ENCODE results near the gene RNF222. TPM values are rescaled to one million over a fixed set of nuclear protein-coding genes. Genes with fewer than 3 reads are reported as not detected.
A peak's percentile ranks its signal among the peaks of the same experiment; 100 is the strongest.

RNF222 gene
- total RNA-seq, 1 experiment from 2014 or later: 0.09 TPM

- Histone ChIP-seq H4K20me1 (ENCODE audit: control insufficient read depth, insufficient read depth, insufficient read length) (no peaks in the 10 kb centered on the region), H3K56ac (ENCODE audit: insufficient read length, low read depth, low read length) (no peak overlapping the region), H3K9me3 (ENCODE audit: control insufficient read depth, low read depth, low read length) (no peaks in the 10 kb centered on the region), H3K79me1 (ENCODE audit: insufficient read depth, low read depth, low read length, poor library complexity, severe bottlenecking) (no peaks in the 10 kb centered on the region), H2BK12ac (ENCODE audit: insufficient read length, low read depth, low read length) (no peak overlapping the region), H3T11ph (ENCODE audit: low read length) (no peak overlapping the region), H3K23me2 (ENCODE audit: insufficient read length, low read depth, low read length, poor library complexity, severe bottlenecking) (no peaks in the 10 kb centered on the region), H3K4ac (ENCODE audit: low read depth, low read length) (no peak overlapping the region), H2AFZ (ENCODE audit: low read length) (no peak overlapping the region), H4K91ac (ENCODE audit: insufficient read length, low read depth, low read length) (no peak overlapping the region), H4K8ac (replicated peaks; ENCODE audit: insufficient read length, low read depth, low read length) (no peak overlapping the region), H3K27me3 (ENCODE audit: insufficient read depth, low read length) (no peaks in the 10 kb centered on the region), H4K5ac (ENCODE audit: insufficient read length, low read depth, low read length) (no peak overlapping the region), H2AK5ac (ENCODE audit: insufficient read length, low read length) (no peak overlapping the region), H3K9ac (ENCODE audit: extremely low read depth, insufficient read length, low read length) (no peak overlapping the region), H2BK120ac (ENCODE audit: low read depth, low read length, poor library complexity, severe bottlenecking) (no peak overlapping the region), H2BK5ac (ENCODE audit: insufficient read length, low read length) (no peak overlapping the region), H3K14ac (ENCODE audit: insufficient read depth, low read length) (no peak overlapping the region), H2BK20ac (ENCODE audit: low read depth, low read length, poor library complexity, severe bottlenecking) (no peak overlapping the region), H3K23ac (ENCODE audit: insufficient read length, low read depth, low read length) (no peak overlapping the region), H2BK15ac (ENCODE audit: low read depth, low read length) (no peak overlapping the region), H3K27ac (ENCODE audit: insufficient read length, low read depth, low read length) (peak overlapping the region; percentile 33), H3K4me2 (ENCODE audit: insufficient read depth, insufficient read length, low read length) (no peak overlapping the region), H3K79me2 (ENCODE audit: insufficient read depth, low read length) (no peaks in the 10 kb centered on the region), H3K18ac (ENCODE audit: insufficient read length, low read depth, low read length) (no peak overlapping the region), H3K4me1 (ENCODE audit: insufficient read depth, low read length) (no peaks in the 10 kb centered on the region)
- Mint-ChIP-seq H3K4me3 (no peak overlapping the region), H3K36me3 (ENCODE audit: insufficient read depth in 1 of 3, low read depth in 3 of 3) (no peaks in the 10 kb centered on the region), H3K4me1 (peaks cover 9 to 12% of the 10 kb centered on the region in 2 experiments), H3K27me3 (ENCODE audit: low read depth) (no peaks in the 10 kb centered on the region), H3K9me3 (no peaks in the 10 kb centered on the region), H3K27ac (no peak overlapping the region)
- TF ChIP-seq, protein P1, sequence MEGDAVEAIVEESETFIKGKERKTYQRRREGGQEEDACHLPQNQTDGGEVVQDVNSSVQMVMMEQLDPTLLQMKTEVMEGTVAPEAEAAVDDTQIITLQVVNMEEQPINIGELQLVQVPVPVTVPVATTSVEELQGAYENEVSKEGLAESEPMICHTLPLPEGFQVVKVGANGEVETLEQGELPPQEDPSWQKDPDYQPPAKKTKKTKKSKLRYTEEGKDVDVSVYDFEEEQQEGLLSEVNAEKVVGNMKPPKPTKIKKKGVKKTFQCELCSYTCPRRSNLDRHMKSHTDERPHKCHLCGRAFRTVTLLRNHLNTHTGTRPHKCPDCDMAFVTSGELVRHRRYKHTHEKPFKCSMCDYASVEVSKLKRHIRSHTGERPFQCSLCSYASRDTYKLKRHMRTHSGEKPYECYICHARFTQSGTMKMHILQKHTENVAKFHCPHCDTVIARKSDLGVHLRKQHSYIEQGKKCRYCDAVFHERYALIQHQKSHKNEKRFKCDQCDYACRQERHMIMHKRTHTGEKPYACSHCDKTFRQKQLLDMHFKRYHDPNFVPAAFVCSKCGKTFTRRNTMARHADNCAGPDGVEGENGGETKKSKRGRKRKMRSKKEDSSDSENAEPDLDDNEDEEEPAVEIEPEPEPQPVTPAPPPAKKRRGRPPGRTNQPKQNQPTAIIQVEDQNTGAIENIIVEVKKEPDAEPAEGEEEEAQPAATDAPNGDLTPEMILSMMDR (conservative IDR thresholded peaks at IDR 0.05): no peak
- no peak for DNase-seq
- no CpG with 5 or more reads among the region's 5 CpGs for WGBS (ENCODE audit: extremely low coverage, insufficient read length, low lambda C conversion rate)
These were observed 51.5 kb downstream of the RNF222 start for GRCh38 chr17:8345951-8346665.

Data from H9 (cell line).